GM18951 (cell line): ENCODE measurements around the gene TBC1D32.
"Not testable (repeated sequence)": the region's sequence is repeated elsewhere in the genome, so short reads cannot be mapped to it uniquely, and the experiment has no call there.

Experiments
- POLR2A ChIP-seq: IDR thresholded peaks from 4 replicates; pipeline ENCODE4 v1.6.1; 2011; ENCODE audit warnings: mild to moderate bottlenecking; ENCODE audit not compliant: insufficient read length, insufficient read depth; ENCODE audit errors: extremely low read depth
- in situ Hi-C: fragments of 300-500 bp; cut with MboI; formaldehyde crosslinking; loops from one replicate; pipeline ENCODE4 v1.12.0; 2022; ENCODE audit warnings: low sequenced_read_pairs, mixed read lengths, inconsistent platforms; ENCODE audit not compliant: unreplicated experiment

Gene TBC1D32

GRCh38 chr6:121347484-121347883 is 13.2 kb upstream of the TBC1D32 start:
- in situ Hi-C loops = no loop called here
- TF ChIP-seq POLR2A = no peak

GRCh38 chr6:121344539-121344938 is 10.3 kb upstream of the TBC1D32 start:
- in situ Hi-C loops = no loop called here

GRCh38 chr6:121339639-121340226 is 5.5 kb upstream of the TBC1D32 start:
- no peak for TF ChIP-seq POLR2A
- in situ Hi-C loops = no loop called here

More at GRCh38 chr6:121344539-121344938, 10.3 kb upstream of the TBC1D32 start:
- no peak for TF ChIP-seq POLR2A

- in situ Hi-C loops = no loop called here
- no peak for TF ChIP-seq POLR2A
Observed at GRCh38 chr6:121338956-121339355, 4.7 kb upstream of the TBC1D32 start.

- in situ Hi-C loops = no loop called here
- TF ChIP-seq POLR2A = no peak
Observed at GRCh38 chr6:121338366-121338765, 4.1 kb upstream of the TBC1D32 start.

- in situ Hi-C loops = no loop called here
- no peak for TF ChIP-seq POLR2A
Observed at GRCh38 chr6:121335087-121336008, 1.1 kb upstream of the TBC1D32 start.

- in situ Hi-C loops = not testable (repeated sequence)
Observed at GRCh38 chr6:121333694-121334093, 586 bp downstream of the TBC1D32 start.

GRCh38 chr6:121333196-121333595 is 1.1 kb downstream of the TBC1D32 start:
- in situ Hi-C loops = no loop called here
- no peak for TF ChIP-seq POLR2A

- in situ Hi-C loops = no loop called here
- TF ChIP-seq POLR2A = no peak
Observed at GRCh38 chr6:121330516-121330915, 3.8 kb downstream of the TBC1D32 start.

- in situ Hi-C loops = no loop called here
- no peak for TF ChIP-seq POLR2A
Observed at GRCh38 chr6:121321282-121321681, 13.0 kb downstream of the TBC1D32 start.

- no peak for TF ChIP-seq POLR2A
- in situ Hi-C loops = no loop called here
Observed at GRCh38 chr6:121319603-121320002, 14.7 kb downstream of the TBC1D32 start.

- no peak for TF ChIP-seq POLR2A
- in situ Hi-C loops = no loop called here
Observed at GRCh38 chr6:121319112-121319553, 15.1 kb downstream of the TBC1D32 start.

GRCh38 chr6:121314381-121315112 is 19.7 kb downstream of the TBC1D32 start:
- no peak for TF ChIP-seq POLR2A
- in situ Hi-C loops = no loop called here

GRCh38 chr6:121311814-121312213 is 22.5 kb downstream of the TBC1D32 start:
- in situ Hi-C loops = not testable (repeated sequence)
